Lung microvascular endothelial cell (primary cell): ENCODE data around the gene BRD8. TPM values are rescaled to one million over a fixed set of nuclear protein-coding genes. Genes with fewer than 3 reads are reported as not detected.
"Not testable (repeated sequence)": the region's sequence is repeated elsewhere in the genome, so short reads cannot be mapped to it uniquely, and the experiment has no call there.

Experiments
- DNase-seq, 2 donors: peaks; one replicate each; pipeline versions ENCODE4 v3.0.0 to v3.0.0-alpha.2; 2010; ENCODE audit warnings: low read depth in 2 of 2
- total RNA-seq: library from RNA; depleted of rRNA; stranded (reverse); fragments of >200 nt; gene quantifications from 2 replicates; pipeline ENCODE4 v1.2.1, GENCODE V29; 2014

BRD8 gene
- total RNA-seq, 1 donor from 2014 or later: 24.2 TPM

GRCh38 chr5:138163721-138164120, 14.7 kb downstream of the BRD8 start:
- no peak for DNase-seq

GRCh38 chr5:138160706-138161105, 17.7 kb downstream of the BRD8 start:
- DNase-seq: no peak

- no peak for DNase-seq
These were observed 18.8 kb downstream of the BRD8 start for GRCh38 chr5:138159666-138160065.

- no peak for DNase-seq
These were observed 20.8 kb downstream of the BRD8 start for GRCh38 chr5:138157626-138158025.

- DNase-seq: not testable (repeated sequence)
These were observed 22.5 kb downstream of the BRD8 start for GRCh38 chr5:138155977-138156376.

GRCh38 chr5:138149530-138149929, 28.9 kb downstream of the BRD8 start:
- DNase-seq: peak in 1 of 2 donors; percentile 44

GRCh38 chr5:138148811-138149210, 29.6 kb downstream of the BRD8 start:
- peak; percentile 37 to 89 for DNase-seq

- not testable (repeated sequence) for DNase-seq
These were observed 34.9 kb downstream of the BRD8 start for GRCh38 chr5:138143578-138143977.

GRCh38 chr5:138141734-138142133, 36.7 kb downstream of the BRD8 start:
- no peak for DNase-seq

GRCh38 chr5:138140268-138140667, 38.2 kb downstream of the BRD8 start:
- DNase-seq: no peak

GRCh38 chr5:138139781-138140090, 38.7 kb downstream of the BRD8 start:
- DNase-seq: no peak

GRCh38 chr5:138138949-138139780, 39.3 kb downstream of the BRD8 start, which contains the start of gene NME5:
Gene NME5 (minus strand): TSS chr5:138139428. CDS start chr5:138138780, 648 bp downstream.
- peak; percentile 70 to 81 for DNase-seq

GRCh38 chr5:138132543-138132942, 45.9 kb downstream of the BRD8 start:
- no peak for DNase-seq

- DNase-seq: no peak
These were observed 49.1 kb downstream of the BRD8 start for GRCh38 chr5:138129347-138129746.

- DNase-seq: peak; percentile 23 to 48
These were observed 50.1 kb downstream of the BRD8 start for GRCh38 chr5:138128334-138128733.

- no peak for DNase-seq
These were observed 63.2 kb downstream of the BRD8 start for GRCh38 chr5:138115254-138115653.

- DNase-seq: no peak
These were observed 66.5 kb downstream of the BRD8 start for GRCh38 chr5:138111937-138112336.

GRCh38 chr5:138111181-138111580, 67.2 kb downstream of the BRD8 start:
- DNase-seq: no peak

- DNase-seq: no peak
These were observed 68.0 kb downstream of the BRD8 start for GRCh38 chr5:138110266-138110963.

- no peak for DNase-seq
These were observed 68.8 kb downstream of the BRD8 start for GRCh38 chr5:138109463-138110265.

- DNase-seq: no peak
These were observed 71.2 kb downstream of the BRD8 start for GRCh38 chr5:138107213-138107612.

- no peak for DNase-seq
These were observed 72.7 kb downstream of the BRD8 start for GRCh38 chr5:138105709-138106108.
